Stimulated activated CD8-positive, alpha-beta memory T cell treated with anti-CD3 and anti-CD28 coated beads, Interleukin-12 subunit alpha, Interleukin-12 subunit beta, amount 100 ng/mL, for 1 hour (primary cell): ENCODE measurements around the gene CDK5R2.

Experiments used
- DNase-seq: peaks from one replicate; pipeline ENCODE4 v3.0.0-alpha.2; 2020; ENCODE audit warnings: low read depth

The CDK5R2 gene

GRCh38 chr2:219003979-219004378 lies 44.5 kb downstream of the CDK5R2 start:
- DNase-seq = no peak

- no peak for DNase-seq
Measured at GRCh38 chr2:219009294-219009693, 49.8 kb downstream of the CDK5R2 start.

GRCh38 chr2:219010162-219010756 lies 50.8 kb downstream of the CDK5R2 start:
- DNase-seq = no peak

DNA sequence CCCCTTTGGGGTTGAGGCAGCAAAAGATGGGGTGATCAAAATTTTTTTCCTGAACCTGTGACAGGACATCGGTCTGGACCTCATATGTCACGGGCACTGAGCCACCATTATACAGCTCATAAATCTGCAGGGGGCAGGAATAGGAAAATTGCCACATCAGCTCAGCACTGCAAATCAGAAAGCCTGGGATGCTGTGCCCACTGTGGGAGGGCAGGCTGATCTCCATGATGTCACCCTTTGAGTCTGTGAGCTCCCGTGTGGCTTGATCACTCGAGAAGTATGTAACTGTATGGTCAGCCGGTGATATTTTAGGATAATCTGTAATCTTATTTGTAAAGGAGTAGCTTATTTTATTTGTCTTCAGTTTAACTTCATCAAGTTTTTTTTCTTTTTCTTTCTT lies 51.4 kb downstream of the CDK5R2 start:
- no peak for DNase-seq
